Activated naive CD8-positive, alpha-beta T cell treated with anti-CD3 and anti-CD28 coated beads, Interleukin-2, amount 50 U/mL, for 24 hours (primary cell): ENCODE results near the gene PDZD7.
"Not testable (repeated sequence)": the region's sequence is repeated elsewhere in the genome, so short reads cannot be mapped to it uniquely, and the experiment has no call there.

Experiments used
- ATAC-seq: fragments of 150-1000 bp; cut with Tn5 transposase; one replicate; pipeline ENCODE4 v1.10.0; 2021
- DNase-seq: peaks from one replicate; pipeline ENCODE4 v3.0.0; 2021
- H3K27ac Mint-ChIP-seq: one replicate; pipeline ENCODE4 v1.8.0; 2021; ENCODE audit warnings: mild to moderate bottlenecking, mixed read lengths
- H3K27me3 Mint-ChIP-seq: one replicate; pipeline ENCODE4 v1.8.0; 2021; ENCODE audit warnings: mixed read lengths
- H3K36me3 Mint-ChIP-seq: one replicate; pipeline ENCODE4 v1.8.0; 2021; ENCODE audit warnings: low read depth, mixed read lengths
- H3K4me1 Mint-ChIP-seq: one replicate; pipeline ENCODE4 v1.8.0; 2021; ENCODE audit warnings: mixed read lengths
- H3K4me3 Mint-ChIP-seq: one replicate; pipeline ENCODE4 v1.8.0; 2021; ENCODE audit warnings: mild to moderate bottlenecking, moderate library complexity, mixed read lengths
- H3K9me3 Mint-ChIP-seq: one replicate; pipeline ENCODE4 v1.8.0; 2021; ENCODE audit warnings: mixed read lengths

Gene PDZD7

DNA sequence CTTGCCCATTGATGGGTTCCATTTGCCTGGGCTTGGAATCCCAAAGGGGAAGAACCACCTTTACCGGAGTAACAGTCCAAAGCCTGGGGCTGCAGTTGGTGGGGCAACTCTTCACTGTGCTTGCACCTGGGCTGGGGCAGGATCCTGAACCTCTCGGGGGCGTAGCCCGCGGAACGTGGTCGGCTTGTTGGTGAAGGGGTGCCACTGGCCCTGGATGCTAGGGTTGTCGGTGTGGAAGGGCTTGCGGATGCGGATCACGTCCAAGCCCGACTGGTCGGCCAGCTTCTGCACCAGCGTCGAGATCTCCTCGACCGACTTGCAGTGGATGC is 44.3 kb downstream of the PDZD7 start:
- DNase-seq = no peak
- H3K36me3 Mint-ChIP-seq = peaks cover 31% of the 10 kb centered on the region

DNA sequence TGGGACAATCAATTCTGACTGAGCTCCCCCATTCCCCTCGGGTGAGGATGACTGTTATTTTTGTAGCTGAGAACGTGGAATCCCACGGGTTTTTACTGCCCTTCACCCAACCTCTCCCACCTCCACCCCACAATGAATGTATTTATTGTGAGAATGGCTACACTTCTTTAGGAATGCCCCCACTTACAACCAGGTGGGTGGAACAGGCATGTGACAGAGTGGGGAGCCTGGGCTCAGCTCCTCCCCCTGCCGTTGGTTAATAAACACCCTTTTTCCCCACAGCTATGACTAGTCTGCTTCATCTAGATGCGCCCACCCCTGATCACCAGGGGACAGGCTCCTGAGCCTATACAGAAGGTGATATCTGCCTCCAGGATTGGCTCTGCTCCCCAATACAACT is 45.6 kb downstream of the PDZD7 start:
- Mint-ChIP-seq H3K9me3 (no peaks in the 10 kb centered on the region), H3K27ac (no peak overlapping the region), H3K4me1 (peaks cover 37% of the 10 kb centered on the region), H3K4me3 (no peak overlapping the region), H3K36me3 (peaks cover 21% of the 10 kb centered on the region), H3K27me3 (no peaks in the 10 kb centered on the region)
- no peak for DNase-seq
- no peak for ATAC-seq

More for the DNA sequence above, 44.3 kb downstream of the PDZD7 start:
- peak overlapping the region; percentile 96 for H3K27ac Mint-ChIP-seq
- no peaks in the 10 kb centered on the region for H3K9me3 Mint-ChIP-seq
- H3K4me1 Mint-ChIP-seq = peaks cover 44% of the 10 kb centered on the region
- no peaks in the 10 kb centered on the region for H3K27me3 Mint-ChIP-seq
- peak overlapping the region; percentile 98 for H3K4me3 Mint-ChIP-seq
- no peak for ATAC-seq

DNA sequence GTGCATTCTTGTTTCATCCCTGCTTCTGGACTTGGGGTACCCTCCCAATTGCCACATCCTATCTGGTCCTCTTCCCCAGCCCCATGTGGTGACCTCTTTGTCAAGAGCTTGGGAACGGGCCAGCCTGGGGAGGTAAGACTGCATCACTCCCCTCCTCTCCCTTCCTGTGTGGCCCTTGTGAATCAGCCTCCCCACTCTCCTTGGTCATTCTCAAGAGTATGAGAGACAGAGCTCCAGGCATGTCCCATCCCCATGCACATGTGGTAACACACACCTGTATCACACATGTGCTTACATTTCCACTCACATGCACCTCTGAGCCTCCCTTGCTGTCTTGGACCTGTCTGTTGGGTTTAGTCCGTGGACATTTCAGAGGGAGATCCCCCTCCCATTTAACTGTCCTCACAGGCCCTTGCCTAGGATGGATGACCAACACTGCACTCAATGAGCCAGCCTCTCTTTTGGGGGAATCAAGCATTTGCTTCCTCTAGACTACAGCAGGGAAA is 46.2 kb downstream of the PDZD7 start:
- no peaks in the 10 kb centered on the region for H3K27me3 Mint-ChIP-seq
- DNase-seq (no peak), ATAC-seq (no peak)
- no peak overlapping the region for H3K27ac Mint-ChIP-seq
- H3K4me3 Mint-ChIP-seq = no peak overlapping the region
- peaks cover 18% of the 10 kb centered on the region for H3K36me3 Mint-ChIP-seq
- H3K9me3 Mint-ChIP-seq = no peaks in the 10 kb centered on the region
- H3K4me1 Mint-ChIP-seq = peaks cover 35% of the 10 kb centered on the region

DNA sequence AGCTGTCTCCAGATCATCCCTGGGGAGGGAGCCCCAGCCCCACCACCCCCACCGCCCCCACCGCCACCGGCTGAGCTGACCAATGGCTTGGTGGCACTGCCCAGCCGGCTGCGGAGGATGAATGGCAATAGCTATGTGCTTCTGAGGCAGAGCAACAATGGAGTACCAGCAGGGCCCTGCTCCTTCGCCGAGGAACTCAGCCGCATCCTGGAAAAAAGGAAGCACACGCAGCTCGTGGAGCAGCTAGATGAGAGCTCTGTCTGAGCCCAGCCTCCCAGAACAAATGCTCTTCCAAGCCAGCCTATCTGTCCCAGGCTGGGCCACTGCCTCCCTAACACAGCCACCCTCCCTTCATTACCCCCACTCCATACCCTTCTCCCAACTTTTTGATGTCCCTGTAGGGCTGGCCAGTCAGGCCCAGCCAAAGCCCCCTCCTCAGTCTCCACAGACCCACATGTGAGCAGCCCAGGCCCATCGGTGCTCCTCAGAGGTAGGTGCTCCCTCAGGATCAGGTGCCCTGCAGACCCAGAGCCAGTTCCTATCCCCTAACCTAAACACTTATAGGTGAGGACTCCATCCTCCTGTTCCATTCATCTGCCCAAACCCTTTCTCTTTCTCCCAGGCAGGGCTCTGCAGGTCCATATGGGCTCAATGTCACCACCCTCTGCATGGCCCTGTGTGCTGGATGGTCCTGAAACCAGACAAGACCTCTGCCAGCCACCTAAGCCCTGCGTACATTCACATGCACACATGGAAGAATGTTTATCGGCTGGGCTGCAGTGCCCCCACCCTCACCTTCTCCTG is 46.9 kb downstream of the PDZD7 start:
- peaks cover 11% of the 10 kb centered on the region for H3K36me3 Mint-ChIP-seq
- no peak overlapping the region for H3K4me3 Mint-ChIP-seq
- DNase-seq = no peak
- no peak for ATAC-seq
- H3K27me3 Mint-ChIP-seq = no peaks in the 10 kb centered on the region
- H3K4me1 Mint-ChIP-seq = peaks cover 28% of the 10 kb centered on the region
- no peaks in the 10 kb centered on the region for H3K9me3 Mint-ChIP-seq
- H3K27ac Mint-ChIP-seq = no peak overlapping the region

DNA sequence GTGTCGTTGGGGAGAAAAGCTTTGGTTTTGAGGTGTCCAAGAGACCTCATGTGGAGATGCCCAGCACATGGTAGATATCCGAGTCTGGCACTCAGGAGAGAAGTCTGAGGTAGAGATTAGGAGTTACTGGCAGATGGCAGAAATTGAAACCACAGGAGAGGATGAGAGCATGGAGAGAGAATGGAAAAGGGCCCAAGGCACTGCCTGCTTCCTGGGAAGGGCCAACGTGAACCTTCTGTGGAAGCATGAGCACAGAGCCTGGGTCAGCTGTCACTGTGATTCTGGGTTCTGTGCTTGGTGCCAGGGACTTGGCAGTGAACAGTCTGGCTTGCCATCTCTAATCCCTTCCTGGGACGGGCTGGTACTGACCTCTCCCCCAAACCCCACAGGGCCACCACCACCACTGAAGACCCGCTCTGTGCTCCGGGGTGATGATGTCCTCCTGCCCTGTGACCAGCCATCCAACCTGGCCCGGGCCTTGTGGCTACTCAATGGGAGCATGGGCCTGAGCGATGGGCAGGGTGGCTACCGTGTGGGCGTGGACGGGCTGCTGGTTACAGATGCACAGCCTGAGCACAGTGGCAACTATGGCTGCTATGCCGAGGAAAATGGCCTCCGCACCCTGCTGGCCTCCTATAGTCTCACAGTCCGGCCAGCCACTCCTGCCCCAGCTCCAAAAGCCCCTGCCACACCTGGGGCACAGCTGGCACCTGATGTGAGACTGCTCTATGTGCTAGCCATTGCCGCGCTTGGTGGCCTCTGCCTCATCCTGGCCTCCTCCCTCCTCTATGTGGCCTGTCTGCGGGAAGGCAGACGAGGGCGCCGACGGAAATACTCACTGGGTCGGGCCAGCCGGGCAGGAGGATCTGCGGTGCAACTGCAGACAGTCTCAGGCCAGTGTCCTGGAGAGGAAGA is 47.8 kb downstream of the PDZD7 start:
- H3K9me3 Mint-ChIP-seq = no peaks in the 10 kb centered on the region
- DNase-seq (no peak), ATAC-seq (no peak)
- H3K36me3 Mint-ChIP-seq = peaks cover 11% of the 10 kb centered on the region
- H3K4me3 Mint-ChIP-seq = no peak overlapping the region
- H3K27me3 Mint-ChIP-seq = no peaks in the 10 kb centered on the region
- no peak overlapping the region for H3K27ac Mint-ChIP-seq
- H3K4me1 Mint-ChIP-seq = peaks cover 21% of the 10 kb centered on the region

DNA sequence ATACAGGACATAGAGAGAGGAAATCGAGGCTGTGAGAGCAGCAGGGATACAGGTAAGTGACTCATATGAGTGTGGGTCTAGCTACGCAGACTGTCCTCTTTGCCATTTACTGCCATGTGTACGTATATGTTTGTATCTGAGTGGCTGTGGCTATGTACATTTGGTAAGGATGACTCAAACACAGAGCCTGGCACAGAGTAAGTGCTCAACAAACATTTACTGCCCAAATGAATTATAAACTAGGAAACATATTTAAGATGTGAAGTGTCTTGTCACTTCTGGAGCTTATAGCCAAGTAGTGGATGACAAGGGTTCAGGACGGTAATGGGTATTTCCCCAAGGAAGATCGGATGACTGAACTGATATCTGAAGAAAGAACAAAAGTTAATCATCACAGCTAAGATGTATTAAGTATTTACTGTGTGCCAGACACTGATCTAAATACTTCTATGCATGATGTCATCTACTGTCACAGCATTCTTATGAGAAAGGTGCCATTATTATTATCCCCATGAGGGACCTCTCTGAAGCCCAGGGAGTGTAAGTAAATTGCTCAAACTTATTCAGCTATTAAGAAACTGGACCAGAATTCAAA is 49.7 kb downstream of the PDZD7 start:
- H3K27ac Mint-ChIP-seq = no peak overlapping the region
- DNase-seq (no peak), ATAC-seq (no peak)
- no peaks in the 10 kb centered on the region for H3K9me3 Mint-ChIP-seq
- H3K36me3 Mint-ChIP-seq = peaks cover 3% of the 10 kb centered on the region
- peaks cover 11% of the 10 kb centered on the region for H3K4me1 Mint-ChIP-seq
- no peaks in the 10 kb centered on the region for H3K27me3 Mint-ChIP-seq
- H3K4me3 Mint-ChIP-seq = no peak overlapping the region

DNA sequence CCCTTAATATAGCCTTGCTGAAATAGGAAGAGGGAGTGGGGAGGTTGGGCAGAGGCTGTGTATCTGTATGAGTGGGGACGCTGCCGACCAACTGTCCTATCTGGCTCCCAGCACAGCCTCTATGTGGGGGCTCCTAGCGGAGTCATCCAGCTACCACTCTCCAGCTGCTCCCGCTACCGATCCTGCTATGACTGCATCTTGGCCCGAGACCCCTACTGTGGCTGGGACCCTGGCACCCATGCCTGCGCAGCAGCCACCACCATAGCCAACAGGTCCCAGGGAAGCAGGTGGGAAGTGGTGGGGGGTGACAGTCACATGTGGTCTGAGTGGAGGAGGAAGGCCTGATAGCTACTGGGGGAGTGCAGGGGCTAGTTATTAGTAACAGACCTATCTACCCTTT is 50.2 kb downstream of the PDZD7 start:
- peaks cover 5% of the 10 kb centered on the region for H3K4me1 Mint-ChIP-seq
- no peak for ATAC-seq
- no peaks in the 10 kb centered on the region for H3K9me3 Mint-ChIP-seq
- DNase-seq = no peak
- H3K4me3 Mint-ChIP-seq = no peak overlapping the region
- H3K27ac Mint-ChIP-seq = no peak overlapping the region
- no peaks in the 10 kb centered on the region for H3K27me3 Mint-ChIP-seq
- H3K36me3 Mint-ChIP-seq = peaks cover 3% of the 10 kb centered on the region

DNA sequence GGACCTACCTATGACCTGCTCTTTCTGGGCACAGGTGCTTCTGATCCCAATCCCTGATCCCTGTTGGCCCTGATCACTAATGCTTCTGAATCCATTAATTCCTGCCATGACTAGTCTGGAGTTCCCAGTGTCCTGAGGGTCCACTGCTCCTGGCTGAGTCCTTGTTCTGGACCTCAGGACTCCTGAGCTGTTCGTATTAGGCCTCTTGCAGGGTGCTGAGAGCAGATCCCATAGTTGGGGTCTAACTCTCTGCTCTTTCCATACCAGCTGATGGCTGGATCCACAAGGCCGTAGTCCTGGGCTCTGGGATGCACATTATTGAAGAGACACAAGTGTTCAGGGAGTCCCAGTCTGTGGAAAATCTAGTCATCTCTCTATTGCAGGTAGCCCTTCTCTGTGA is 50.6 kb downstream of the PDZD7 start:
- Mint-ChIP-seq H3K36me3 (peaks cover 3% of the 10 kb centered on the region), H3K9me3 (no peaks in the 10 kb centered on the region), H3K4me1 (peaks cover 1% of the 10 kb centered on the region), H3K4me3 (no peak overlapping the region), H3K27me3 (no peaks in the 10 kb centered on the region), H3K27ac (no peak overlapping the region)
- ATAC-seq (no peak), DNase-seq (no peak)

DNA sequence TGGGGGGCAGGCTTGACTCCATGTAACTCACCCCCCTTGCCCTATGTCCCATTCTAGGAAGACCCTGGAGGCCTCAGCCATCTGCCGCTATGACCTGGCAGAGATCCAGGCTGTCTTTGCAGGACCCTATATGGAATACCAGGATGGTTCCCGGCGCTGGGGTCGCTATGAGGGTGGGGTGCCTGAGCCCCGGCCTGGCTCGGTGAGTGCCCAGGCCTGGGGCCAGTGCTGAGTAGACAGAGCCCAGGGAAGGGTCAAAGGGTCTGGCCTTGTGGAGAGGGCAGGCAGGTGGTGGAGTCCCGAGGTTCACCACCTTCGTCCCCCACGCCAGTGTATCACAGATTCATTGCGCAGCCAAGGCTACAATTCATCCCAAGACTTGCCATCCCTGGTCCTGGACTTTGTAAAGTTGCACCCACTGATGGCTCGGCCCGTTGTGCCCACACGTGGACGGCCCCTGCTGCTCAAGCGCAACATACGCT is 51.1 kb downstream of the PDZD7 start:
- H3K36me3 Mint-ChIP-seq = peaks cover 3% of the 10 kb centered on the region
- H3K27me3 Mint-ChIP-seq = no peaks in the 10 kb centered on the region
- H3K9me3 Mint-ChIP-seq = no peaks in the 10 kb centered on the region
- DNase-seq (no peak), ATAC-seq (no peak)
- H3K27ac Mint-ChIP-seq = no peak overlapping the region
- no peak overlapping the region for H3K4me3 Mint-ChIP-seq
- H3K4me1 Mint-ChIP-seq = no peaks in the 10 kb centered on the region

DNA sequence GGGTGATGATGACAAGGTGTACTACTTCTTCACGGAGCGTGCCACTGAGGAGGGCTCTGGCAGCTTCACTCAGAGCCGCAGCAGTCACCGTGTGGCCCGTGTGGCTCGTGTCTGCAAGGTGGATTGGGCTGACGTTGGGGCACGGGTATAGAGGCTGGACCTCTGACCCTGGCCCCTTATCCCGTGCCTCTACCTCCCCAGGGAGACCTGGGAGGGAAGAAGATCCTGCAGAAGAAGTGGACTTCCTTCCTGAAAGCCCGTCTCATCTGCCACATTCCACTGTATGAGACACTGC is 52.1 kb downstream of the PDZD7 start:
- H3K9me3 Mint-ChIP-seq = no peaks in the 10 kb centered on the region
- DNase-seq (no peak), ATAC-seq (no peak)
- H3K27me3 Mint-ChIP-seq = no peaks in the 10 kb centered on the region
- no peak overlapping the region for H3K27ac Mint-ChIP-seq
- H3K4me1 Mint-ChIP-seq = no peaks in the 10 kb centered on the region
- H3K36me3 Mint-ChIP-seq = peaks cover 3% of the 10 kb centered on the region
- no peak overlapping the region for H3K4me3 Mint-ChIP-seq

DNA sequence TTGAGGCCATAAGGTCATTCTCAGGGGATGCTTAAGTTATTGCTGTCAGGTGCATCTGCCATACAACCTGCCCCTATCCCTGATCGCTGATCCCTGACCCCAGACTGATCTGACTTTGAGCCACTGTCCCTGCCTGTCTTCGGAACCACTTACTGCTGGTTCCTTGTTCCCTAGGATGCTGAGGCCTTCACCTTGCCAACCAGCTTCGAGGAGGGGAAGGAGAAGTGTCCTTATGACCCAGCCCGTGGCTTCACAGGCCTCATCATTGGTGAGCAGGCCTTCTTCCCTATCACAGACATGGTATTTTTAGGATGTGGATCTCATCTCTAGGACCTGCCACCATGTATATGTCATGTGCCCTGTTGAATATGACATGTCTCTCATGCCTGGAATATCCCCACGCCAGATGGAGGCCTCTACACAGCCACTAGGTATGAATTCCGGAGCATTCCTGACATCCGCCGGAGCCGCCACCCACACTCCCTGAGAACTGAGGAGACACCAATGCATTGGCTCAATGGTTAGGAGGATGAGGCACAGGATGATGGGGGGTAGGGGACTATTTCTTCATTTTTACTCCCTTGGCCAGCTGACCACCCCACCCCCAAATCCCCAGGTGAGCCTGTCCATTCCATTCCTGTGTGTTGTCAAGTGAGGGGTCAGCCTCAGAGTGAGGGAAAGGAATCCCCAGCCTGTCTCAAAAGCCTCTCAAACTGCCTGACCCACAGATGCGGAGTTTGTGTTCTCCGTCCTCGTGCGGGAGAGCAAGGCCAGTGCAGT is 52.6 kb downstream of the PDZD7 start:
- H3K4me3 Mint-ChIP-seq = no peak overlapping the region
- no peak for ATAC-seq
- H3K27me3 Mint-ChIP-seq = no peaks in the 10 kb centered on the region
- H3K27ac Mint-ChIP-seq = no peak overlapping the region
- no peaks in the 10 kb centered on the region for H3K4me1 Mint-ChIP-seq
- peaks cover 3% of the 10 kb centered on the region for H3K36me3 Mint-ChIP-seq
- DNase-seq = no peak
- no peaks in the 10 kb centered on the region for H3K9me3 Mint-ChIP-seq

DNA sequence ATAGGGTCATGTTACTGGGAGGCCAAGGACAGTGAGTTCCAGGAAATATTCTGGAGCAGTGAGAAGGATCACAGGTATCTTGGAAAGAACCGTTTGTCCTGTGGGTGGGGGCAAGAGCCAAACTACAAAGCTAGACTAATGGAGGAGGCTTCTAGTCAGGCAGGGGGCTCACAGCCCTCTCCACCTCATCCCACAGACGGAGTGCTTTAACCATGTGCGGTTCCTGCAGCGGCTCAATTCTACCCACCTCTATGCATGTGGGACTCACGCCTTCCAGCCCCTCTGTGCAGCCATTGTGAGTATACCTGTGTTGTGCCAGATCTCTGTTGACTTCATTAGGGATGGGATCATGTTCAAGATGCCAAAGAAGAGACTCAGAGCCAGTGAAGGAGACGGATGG is 53.5 kb downstream of the PDZD7 start:
- DNase-seq = no peak
- Mint-ChIP-seq H3K4me3 (no peak overlapping the region), H3K9me3 (no peaks in the 10 kb centered on the region), H3K4me1 (peaks cover 5% of the 10 kb centered on the region), H3K27me3 (no peaks in the 10 kb centered on the region), H3K36me3 (peaks cover 3% of the 10 kb centered on the region), H3K27ac (no peak overlapping the region)
- ATAC-seq = no peak

DNA sequence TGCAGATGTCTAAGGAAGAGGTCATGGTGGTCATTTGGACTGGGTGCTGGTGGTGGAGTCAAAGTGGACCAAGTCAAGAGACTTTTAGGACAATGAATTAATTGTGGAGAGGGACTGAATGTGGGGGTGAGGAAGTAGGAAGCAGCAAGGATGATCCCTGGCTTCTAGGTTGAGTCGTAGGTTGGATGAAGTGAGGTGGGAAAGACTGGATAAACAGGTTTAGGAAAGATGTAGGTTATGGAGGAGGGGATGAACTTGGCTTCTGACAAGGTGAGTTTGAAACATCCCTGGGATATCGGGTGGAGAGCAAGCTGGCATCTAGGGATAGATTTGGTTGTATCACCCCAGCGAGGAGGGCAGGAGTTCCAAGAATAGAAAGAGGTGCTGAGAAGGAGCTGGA is 54.0 kb downstream of the PDZD7 start:
- peaks cover 9% of the 10 kb centered on the region for H3K4me1 Mint-ChIP-seq
- H3K9me3 Mint-ChIP-seq = no peaks in the 10 kb centered on the region
- peaks cover 3% of the 10 kb centered on the region for H3K36me3 Mint-ChIP-seq
- ATAC-seq = no peak
- no peak overlapping the region for H3K27ac Mint-ChIP-seq
- no peak for DNase-seq
- no peak overlapping the region for H3K4me3 Mint-ChIP-seq
- no peaks in the 10 kb centered on the region for H3K27me3 Mint-ChIP-seq

DNA sequence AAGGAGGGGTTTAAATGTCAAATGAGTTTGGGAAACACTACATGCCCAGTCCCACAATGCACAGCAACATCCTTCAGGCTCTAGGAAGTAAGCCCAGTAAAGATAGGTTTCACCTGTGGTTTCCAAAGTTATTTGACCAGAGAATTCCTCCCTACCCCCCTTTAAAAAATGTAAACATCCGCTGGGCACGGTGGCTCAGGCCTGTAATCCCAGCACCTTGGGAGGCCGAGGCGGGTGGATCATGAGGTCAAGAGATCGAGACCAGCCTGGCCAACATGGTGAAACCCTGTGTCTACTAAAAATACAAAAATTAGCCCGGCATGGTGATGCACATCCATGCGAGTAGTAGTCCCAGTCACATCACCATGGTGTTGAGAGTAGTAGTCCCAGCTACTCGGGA is 55.5 kb downstream of the PDZD7 start:
- not testable (repeated sequence) for H3K27ac Mint-ChIP-seq, ATAC-seq, H3K4me3 Mint-ChIP-seq, H3K9me3 Mint-ChIP-seq, DNase-seq, H3K27me3 Mint-ChIP-seq, H3K36me3 Mint-ChIP-seq
- peaks cover 11% of the 10 kb centered on the region for H3K4me1 Mint-ChIP-seq
